ENCODE data around the gene PRDM1.

Gene PRDM1

GRCh38 chr6:106118835-106119431, 32.8 kb downstream of the PRDM1 start:
- DNase-seq: no peak

DNA sequence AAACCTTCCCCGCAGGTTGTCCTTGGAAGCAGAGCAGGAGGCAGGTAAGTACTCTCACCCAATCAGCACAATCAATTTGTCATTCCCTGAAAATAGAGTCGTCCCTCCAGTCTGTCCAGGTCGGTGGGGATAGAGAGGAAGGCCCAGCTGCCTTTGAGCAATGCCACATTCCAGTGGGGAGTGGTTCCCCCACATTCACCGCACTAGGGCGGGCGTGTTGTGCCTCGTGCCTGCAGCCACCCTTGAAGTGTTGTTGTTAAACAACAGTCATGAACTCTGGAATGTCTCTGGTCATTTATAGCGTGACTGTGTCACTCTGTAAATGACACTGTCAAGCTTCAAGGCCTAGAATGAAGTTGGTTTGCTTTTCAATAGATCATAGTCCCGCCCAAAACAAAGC, 33.4 kb downstream of the PRDM1 start:
- DNase-seq: no peak

DNA sequence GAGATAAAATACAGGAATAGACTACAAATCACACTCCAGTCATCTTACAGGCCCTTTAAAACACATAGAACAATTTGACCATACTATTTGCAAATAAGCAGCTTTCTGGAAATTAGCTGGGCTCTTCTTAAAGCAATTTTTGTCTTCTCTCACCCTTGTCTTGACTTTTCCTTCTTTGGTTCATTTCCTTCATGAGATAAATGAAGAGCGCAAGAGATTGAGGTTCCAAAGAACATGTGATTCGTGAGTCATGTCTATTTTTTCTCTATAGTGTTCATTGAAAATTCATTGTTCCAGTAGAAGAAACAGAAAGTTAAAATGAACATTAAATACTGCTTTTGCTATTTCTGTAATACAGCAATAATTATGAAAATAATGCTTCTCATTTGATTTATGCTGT, 33.9 kb downstream of the PRDM1 start:
- no peak for DNase-seq

DNA sequence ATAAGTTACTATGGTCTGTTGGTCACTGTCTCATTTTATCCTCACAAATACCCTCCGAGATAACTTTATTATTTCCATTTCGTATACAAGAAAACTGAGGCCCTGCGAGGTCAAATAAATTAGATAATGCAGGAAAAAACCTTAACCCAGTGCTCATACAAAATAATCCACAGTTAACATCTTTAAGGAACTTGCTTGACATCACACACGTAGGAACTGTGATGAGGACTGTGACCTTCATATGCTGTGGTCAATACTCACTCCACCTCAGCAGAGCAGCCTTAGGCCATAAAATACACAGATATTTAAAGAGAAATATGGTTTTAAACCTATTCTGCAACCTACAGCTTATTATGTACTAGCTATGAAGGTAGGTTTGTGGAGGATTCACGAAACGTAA, 34.3 kb downstream of the PRDM1 start:
- DNase-seq: no peak

- no peak for DNase-seq
These were observed 36.3 kb downstream of the PRDM1 start for GRCh38 chr6:106122306-106122918.

DNA sequence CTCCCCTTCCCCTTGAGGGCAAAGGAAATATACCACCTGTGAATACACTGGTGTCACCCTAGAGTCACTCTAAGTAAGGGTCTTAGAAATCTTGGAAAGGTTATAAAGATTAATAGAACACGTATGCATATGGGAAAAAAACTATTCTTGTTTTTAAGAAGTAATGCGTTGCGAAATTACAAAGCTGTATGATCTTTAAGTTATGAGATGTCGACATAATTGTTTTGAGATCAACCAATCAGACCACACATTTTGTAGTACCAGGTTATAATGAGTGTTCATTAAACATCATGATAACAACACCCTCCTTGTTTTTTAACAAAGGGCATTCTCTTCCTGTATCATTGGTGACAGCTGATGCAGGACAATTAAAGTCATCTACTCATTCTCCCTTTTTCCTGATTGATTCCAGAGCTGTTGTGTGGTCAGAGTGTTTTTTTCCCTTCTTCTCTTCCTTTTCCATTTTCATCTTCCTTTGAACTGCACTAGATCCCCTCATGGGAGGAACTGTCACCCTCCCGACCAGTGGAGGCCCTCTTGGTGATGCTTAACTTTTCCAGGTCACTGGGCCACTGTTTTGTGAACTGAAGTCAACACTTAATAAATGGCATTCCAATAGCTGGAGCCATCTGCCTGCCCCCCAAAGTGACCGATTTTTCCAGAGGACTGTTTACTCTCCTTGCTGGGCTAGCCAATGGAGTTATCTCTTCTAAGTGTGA, 37.0 kb downstream of the PRDM1 start:
- no peak for DNase-seq

DNA sequence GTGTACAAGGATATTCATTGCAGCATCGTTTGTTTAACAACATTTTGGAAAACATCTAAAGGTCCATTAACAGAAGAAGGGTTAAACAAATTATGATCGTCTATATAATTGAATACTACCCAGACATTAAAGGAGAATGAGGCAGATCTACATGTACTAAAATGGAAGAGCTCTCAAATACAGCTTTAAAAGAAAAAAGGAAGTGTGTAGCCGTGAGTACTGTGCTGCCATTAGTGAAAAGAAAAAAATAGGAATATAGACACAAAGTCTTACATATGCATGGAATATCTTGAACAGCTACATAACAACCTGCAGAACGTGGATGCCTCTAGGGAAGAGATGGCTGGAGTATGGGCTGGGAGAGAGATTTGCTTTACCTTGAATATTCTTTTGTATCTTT, 37.9 kb downstream of the PRDM1 start:
- no peak for DNase-seq

DNA sequence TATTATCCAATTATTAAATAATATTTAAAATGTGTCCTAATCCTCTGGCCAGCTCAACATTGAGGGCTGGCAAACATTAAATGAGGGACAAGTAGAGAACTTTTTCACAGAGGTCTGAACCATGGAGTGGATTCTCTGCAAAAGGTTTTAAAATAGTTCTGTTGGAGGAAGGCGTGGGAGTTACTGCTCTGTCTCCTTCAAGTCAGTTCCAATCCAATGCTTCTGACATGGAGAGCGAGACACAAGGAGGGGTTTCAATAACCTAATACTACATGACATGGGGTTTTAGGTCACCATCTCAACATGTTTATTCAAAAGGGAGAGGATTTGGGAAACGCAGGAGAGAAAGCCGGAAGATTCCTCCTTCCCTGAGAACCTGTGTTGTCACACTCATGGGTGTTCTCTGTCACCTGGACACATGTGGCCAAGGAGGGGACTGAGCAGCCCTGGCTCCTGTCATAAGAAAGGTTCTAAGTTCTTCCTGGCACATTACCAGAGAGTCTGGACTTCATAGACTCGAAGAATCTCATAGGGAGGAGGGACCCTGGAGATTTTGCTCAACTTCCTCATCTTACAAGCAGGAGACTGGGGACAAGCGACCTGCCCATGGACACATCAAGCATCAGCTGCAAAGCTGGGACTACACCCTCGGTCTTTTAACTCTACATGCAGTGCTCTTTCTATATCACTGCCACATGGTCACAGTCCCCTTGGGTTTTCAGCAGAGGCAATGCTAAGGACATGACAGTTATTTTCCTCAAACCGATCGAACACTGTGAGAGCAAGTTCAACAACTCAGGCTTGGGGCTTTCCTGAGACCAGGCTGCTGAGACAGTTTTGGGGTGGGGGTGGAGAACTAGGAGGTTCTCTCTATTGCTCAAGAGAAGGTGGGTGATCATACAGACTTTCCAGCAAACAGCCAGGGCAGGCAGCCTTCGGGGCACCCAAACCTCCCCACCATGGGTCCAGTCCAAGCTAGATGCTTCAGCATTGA, 38.6 kb downstream of the PRDM1 start:
- no peak for DNase-seq

GRCh38 chr6:106125925-106126435, 39.8 kb downstream of the PRDM1 start:
- DNase-seq: no peak

- no peak for DNase-seq
These were observed 40.3 kb downstream of the PRDM1 start for GRCh38 chr6:106126482-106126881.

DNA sequence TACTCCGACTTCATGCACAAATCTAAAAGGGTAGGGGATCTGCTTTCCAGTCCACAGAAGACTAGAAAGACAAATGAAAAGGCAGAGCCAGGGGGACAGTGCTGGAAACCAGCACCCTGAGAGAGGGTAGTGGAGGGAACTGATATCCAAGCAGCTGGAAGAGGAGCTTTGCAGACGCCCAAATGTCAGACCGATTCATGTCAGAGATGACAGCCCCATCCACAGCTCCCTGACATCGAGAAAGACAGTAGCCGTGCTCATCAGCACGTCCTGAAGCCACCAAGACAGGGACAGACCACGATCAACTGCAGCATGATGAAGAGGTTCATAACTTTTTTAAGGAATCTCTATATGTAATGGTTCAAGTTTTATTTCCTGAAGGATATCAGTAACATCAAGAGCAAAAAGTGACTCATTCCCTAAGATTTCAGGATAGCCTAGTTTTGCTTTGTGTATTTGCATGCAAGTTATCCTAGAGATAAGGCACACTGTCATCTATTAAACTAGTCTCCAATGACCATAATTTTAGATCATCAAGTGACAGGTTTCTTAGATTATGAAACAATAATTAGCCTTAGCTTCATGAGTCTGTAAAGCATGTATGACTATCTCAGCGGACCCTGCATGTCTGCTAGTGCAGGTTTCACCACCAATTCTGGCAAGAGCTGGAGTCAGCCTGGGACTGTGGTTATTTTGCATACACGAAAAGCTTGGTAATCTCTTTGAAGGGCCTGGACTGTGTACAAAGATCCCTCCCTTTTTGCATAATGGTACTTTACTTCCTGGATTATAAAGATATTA, 43.0 kb downstream of the PRDM1 start:
- peak; percentile 67 for DNase-seq

- no peak for DNase-seq
These were observed 46.1 kb downstream of the PRDM1 start for GRCh38 chr6:106132153-106132698.

DNA sequence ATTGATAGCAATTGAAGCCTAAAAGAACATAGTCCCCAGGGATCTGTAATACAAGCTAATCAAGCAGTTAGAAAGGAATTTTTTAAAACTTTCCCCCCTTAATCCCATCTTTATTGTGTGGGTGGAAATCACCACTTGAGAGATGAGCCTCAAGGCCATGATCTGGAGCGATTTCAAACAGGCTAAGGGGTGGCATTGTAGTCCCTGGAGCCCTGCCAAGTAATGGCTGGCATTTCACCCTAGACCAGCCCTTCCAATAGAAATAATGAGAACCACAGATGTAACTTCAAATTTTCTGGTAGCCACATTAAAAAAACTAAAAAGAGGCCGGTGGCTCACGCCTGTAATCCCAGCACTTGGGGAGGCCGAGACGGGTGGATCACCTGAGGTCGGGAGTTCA, 46.9 kb downstream of the PRDM1 start:
- no peak for DNase-seq

DNA sequence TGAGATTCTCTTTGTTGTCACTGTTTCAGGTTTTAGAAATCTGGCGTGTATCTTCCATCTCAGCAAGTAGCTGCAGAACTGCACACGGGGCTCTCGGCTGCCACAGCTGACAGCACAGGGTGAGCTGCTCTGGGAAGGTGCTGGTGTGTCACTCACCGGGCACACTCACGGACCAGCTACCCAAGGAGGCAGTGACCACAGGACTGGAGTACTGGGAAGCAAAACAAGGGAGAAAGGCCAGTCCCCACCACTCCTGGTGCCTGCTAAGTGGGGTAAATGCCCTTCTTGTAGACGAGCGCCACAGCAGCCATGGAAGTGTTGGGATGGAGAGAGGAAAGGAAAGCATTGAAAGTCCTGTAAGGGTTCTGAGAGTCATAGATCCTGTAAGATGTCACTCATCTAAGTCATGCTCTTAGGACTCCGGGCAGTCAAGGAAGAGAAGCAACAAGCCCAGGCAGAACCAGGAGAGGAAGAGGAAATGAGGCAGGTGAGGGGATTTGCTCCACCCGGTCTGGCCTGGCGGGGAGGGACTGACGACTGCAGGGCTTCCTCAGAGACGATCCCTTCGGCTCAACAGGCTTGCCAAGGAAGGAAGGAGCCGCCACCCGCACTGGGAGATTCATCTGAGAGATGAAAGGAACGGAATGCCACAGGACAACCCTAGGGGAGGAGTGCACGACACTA, 48.1 kb downstream of the PRDM1 start:
- DNase-seq: no peak

DNA sequence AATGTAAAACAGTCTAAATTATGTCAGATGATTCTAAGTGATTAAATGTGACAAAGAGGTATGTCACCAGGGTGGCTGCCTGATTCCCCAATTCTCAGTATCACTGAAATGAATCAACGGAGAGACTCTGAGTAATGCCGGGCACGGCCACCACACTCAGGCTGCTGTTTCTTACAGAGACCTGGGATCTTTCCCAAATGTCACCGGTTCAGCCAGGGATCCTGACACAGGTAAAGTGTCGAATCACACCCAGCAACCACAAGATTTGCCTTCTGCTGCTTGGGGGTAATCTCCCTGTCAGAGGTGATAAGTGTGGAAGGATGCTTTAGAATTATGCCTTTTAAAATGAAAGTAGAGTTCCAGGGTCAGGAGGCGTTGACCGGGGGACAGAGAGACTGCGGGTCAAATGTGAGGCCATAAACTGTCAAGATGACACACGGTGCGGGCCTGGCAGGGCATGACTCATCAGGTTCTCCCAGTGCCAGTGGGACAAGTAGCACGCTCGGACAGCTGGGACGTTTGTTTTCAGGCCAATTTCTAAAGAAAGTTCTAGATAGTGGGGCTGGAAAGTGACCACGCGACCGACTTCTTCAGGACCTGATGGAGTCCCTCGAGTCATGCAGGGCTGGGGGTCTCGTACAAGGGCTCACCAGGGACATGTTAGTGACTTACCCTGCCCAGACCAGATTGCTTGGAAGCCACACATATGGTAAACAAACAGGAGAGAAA, 48.9 kb downstream of the PRDM1 start:
- peak; percentile 41 for DNase-seq

DNA sequence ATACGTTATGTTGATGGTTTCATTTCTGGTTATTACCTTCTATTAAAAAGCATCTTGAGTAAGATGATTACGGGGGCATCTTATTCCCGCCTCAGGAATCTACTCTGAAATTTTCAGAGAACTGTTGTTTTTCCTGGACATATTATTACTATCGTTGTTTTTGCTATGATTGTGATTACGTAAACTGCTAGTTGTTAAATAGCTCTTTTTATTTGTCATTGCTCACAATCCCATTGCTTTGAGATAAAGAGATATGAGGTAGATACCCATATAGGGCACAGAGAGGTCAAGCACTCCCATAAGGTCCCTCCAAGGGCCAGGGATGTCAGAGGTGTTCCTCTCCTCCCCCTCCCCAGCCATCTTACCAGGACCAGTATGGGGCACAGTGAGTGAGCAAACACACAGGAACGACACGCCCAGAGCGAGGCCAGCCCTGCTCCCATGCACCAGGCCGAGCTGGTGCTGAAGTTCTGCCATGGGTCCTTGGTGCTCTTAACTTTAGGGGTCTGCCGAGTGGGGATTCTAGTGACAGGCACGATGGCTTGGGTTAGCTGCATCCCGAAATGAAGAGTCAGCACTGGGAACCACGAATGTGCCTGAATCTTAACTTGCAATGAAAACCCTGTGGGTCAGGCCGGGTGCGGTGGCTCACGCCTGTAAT, 49.9 kb downstream of the PRDM1 start:
- no peak for DNase-seq

GRCh38 chr6:106136845-106137244, 50.7 kb downstream of the PRDM1 start:
- DNase-seq: no peak

DNA sequence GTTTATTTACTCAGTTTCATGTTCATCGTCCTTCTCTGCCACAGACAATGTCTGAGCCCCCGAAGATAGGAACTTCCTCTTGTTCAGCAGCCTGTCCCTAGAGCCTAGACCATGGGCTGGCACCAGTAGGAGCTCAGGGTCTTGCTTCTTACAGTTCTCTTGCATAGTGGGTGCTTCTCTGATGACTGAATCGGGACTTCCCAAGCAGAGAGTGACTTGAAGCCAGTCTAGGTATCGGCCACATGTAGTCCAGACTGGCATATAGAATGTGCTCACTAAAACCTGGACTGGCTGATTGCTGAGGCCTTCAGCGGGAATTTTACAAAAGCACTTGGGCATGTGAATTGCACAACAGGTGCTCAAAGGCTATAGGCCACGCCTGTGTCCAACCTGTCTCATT, 52.0 kb downstream of the PRDM1 start:
- DNase-seq: no peak

- no peak for DNase-seq
These were observed 55.5 kb downstream of the PRDM1 start for GRCh38 chr6:106141441-106142237.

All from HCEC 1CT (cell line).